ENCODE data around the gene FAIM2. TPM values are rescaled to one million over a fixed set of nuclear protein-coding genes. Genes with fewer than 3 reads are reported as not detected.

FAIM2 gene
- total RNA-seq, 6 donors from 2014 or later, result 0.30 to 2.0 (median 0.64) TPM; not detected in 2

GRCh38 chr12:49842519-49843352 is 61.0 kb downstream of the FAIM2 start, which contains the start of gene BCDIN3D:
Gene BCDIN3D, minus strand, starts transcription at chr12:49843106. Its CDS starts 19 bp downstream, at chr12:49843087.
- peak within 1 kb of the TSS; percentile 57 to 76 (median 70) for H3K4me3 ChIP-seq
- H3K4me1 ChIP-seq, result peaks cover 7 to 29% (median 14%) of the 10 kb centered on the region in 4 donors
- 1 to 11% methylated on average over 5 to 55 of the region's 55 CpGs for WGBS, 2 donors
- no peaks in the 10 kb centered on the region for H3K27me3 ChIP-seq
- no peaks in the 10 kb centered on the region for H3K9me3 ChIP-seq
- ATAC-seq (ENCODE audit: low FRiP score in 2 of 2), result peak; percentile 98 to 99
- TF ChIP-seq EP300 (IDR thresholded peaks at IDR 0.05) (no peak), CTCF (IDR thresholded peaks at IDR 0.05) (no peak), POLR2AphosphoS5 (IDR thresholded peaks at IDR 0.05) (peak; percentile 89 to 94), POLR2A (IDR thresholded peaks at IDR 0.05) (peak; percentile 45 to 88 (median 59))
- DNase-seq, result peak; percentile 95 to 98
- H3K27ac ChIP-seq, result peak within 1 kb of the TSS; percentile 89 to 92 (median 92)
- H3K36me3 ChIP-seq, result no peaks in the 10 kb centered on the region

- Histone ChIP-seq H3K36me3 (no peaks in the 10 kb centered on the region), H3K9me3 (no peaks in the 10 kb centered on the region), H3K4me3 (no peak overlapping the region), H3K4me1 (peaks cover 7 to 29% (median 14%) of the 10 kb centered on the region in 4 donors), H3K27me3 (no peaks in the 10 kb centered on the region), H3K27ac (no peak overlapping the region)
- TF ChIP-seq POLR2AphosphoS5 (IDR thresholded peaks at IDR 0.05), result no peak
- no peak for TF ChIP-seq EP300 (IDR thresholded peaks at IDR 0.05)
- TF ChIP-seq POLR2A (IDR thresholded peaks at IDR 0.05), result no peak
- peak; percentile 50 to 81 (median 61) for TF ChIP-seq CTCF (IDR thresholded peaks at IDR 0.05)
- ATAC-seq (ENCODE audit: low FRiP score in 2 of 2), result no peak
- no peak for DNase-seq
- WGBS, 2 donors, result 54 to 55% methylated on average over 3 of the region's 3 CpGs
Observed at GRCh38 chr12:49838973-49839633, 64.6 kb downstream of the FAIM2 start.

GRCh38 chr12:49832836-49833421 is 70.8 kb downstream of the FAIM2 start:
- 69 to 72% methylated on average over 5 of the region's 5 CpGs for WGBS, 2 donors
- Histone ChIP-seq H3K27ac (no peak overlapping the region), H3K9me3 (no peaks in the 10 kb centered on the region), H3K4me3 (no peak overlapping the region), H3K36me3 (no peaks in the 10 kb centered on the region), H3K4me1 (peaks cover 6 to 9% (median 7%) of the 10 kb centered on the region in 4 donors), H3K27me3 (no peaks in the 10 kb centered on the region)
- ATAC-seq (ENCODE audit: low FRiP score in 2 of 2) (no peak), DNase-seq (no peak)
- TF ChIP-seq POLR2A (IDR thresholded peaks at IDR 0.05), result no peak
- no peak for TF ChIP-seq EP300 (IDR thresholded peaks at IDR 0.05)
- no peak for TF ChIP-seq CTCF (IDR thresholded peaks at IDR 0.05)
- no peak for TF ChIP-seq POLR2AphosphoS5 (IDR thresholded peaks at IDR 0.05)

- no peak overlapping the region for H3K4me3 ChIP-seq
- no peaks in the 10 kb centered on the region for H3K27me3 ChIP-seq
- H3K4me1 ChIP-seq, result peaks cover 12 to 18% (median 13%) of the 10 kb centered on the region in 4 donors
- DNase-seq (no peak), ATAC-seq (ENCODE audit: low FRiP score in 2 of 2) (no peak)
- no peak overlapping the region for H3K27ac ChIP-seq
- TF ChIP-seq CTCF (IDR thresholded peaks at IDR 0.05) (no peak), POLR2A (IDR thresholded peaks at IDR 0.05) (no peak), EP300 (IDR thresholded peaks at IDR 0.05) (no peak), POLR2AphosphoS5 (IDR thresholded peaks at IDR 0.05) (no peak)
- H3K36me3 ChIP-seq, result no peaks in the 10 kb centered on the region
- no peaks in the 10 kb centered on the region for H3K9me3 ChIP-seq
- WGBS, 2 donors, result 91 to 92% methylated on average over 2 of the region's 2 CpGs
Observed at GRCh38 chr12:49831717-49832116, 72.0 kb downstream of the FAIM2 start.

Data from upper lobe of left lung (tissue), 6 donors.